Lung (tissue), 12 donors: Measurements from ENCODE around the gene CIAO3. TPM values are rescaled to one million over a fixed set of nuclear protein-coding genes. Genes with fewer than 3 reads are reported as not detected.

Source experiments
- ATAC-seq: fragments of 200-7000 bp; cut with Tn5 transposase; one replicate; pipeline ENCODE4 v1.9.1; 2020; ENCODE audit warnings: moderate number of reproducible peaks; ENCODE audit not compliant: insufficient read depth, low FRiP score
- DNase-seq, 3 donors: peaks; one replicate each; pipeline ENCODE4 v3.0.0-alpha.2; 2013 to 2017
- H3K27ac ChIP-seq, 2 donors: one replicate each; pipeline ENCODE4 v1.5.1; 2013; ENCODE audit warnings: mild to moderate bottlenecking in 2 of 2, moderate library complexity in 2 of 2, control low read depth in 1 of 2, inconsistent platforms in 1 of 2, low read depth in 1 of 2, low read length in 1 of 2
- H3K27me3 ChIP-seq, 3 donors: one replicate each; pipeline ENCODE4 v1.5.1; 2013; ENCODE audit warnings: low read length in 2 of 3; ENCODE audit not compliant: control insufficient read depth in 3 of 3, insufficient read depth in 3 of 3
- H3K36me3 ChIP-seq, 4 donors: one replicate each; pipeline ENCODE4 v1.5.1; 2013; ENCODE audit warnings: low read length in 4 of 4, mild to moderate bottlenecking in 1 of 4, moderate library complexity in 1 of 4; ENCODE audit not compliant: control insufficient read depth in 4 of 4, insufficient read depth in 4 of 4
- H3K4me1 ChIP-seq, 5 donors: one replicate each; pipeline ENCODE4 v1.5.1; 2013; ENCODE audit warnings: low read length in 5 of 5, mild to moderate bottlenecking in 2 of 5, moderate library complexity in 1 of 5; ENCODE audit not compliant: control insufficient read depth in 5 of 5, insufficient read depth in 5 of 5
- H3K4me3 ChIP-seq: one replicate; pipeline ENCODE4 v1.5.1; 2013; ENCODE audit warnings: mild to moderate bottlenecking, control low read depth, moderate library complexity
- H3K9ac ChIP-seq, 2 donors: one replicate each; pipeline ENCODE4 v1.5.1; 2013; ENCODE audit warnings: low read length in 2 of 2, control low read depth in 1 of 2; ENCODE audit not compliant: insufficient read depth in 1 of 2
- H3K9me3 ChIP-seq, 4 donors: one replicate each; pipeline ENCODE4 v1.5.1; 2013; ENCODE audit warnings: low read length in 3 of 4, mild to moderate bottlenecking in 1 of 4, moderate library complexity in 1 of 4; ENCODE audit not compliant: control insufficient read depth in 4 of 4, insufficient read depth in 3 of 4
- CTCF ChIP-seq: IDR thresholded peaks from 2 replicates; pipeline ENCODE4 v1.5.1; 2012; ENCODE audit warnings: mild to moderate bottlenecking; ENCODE audit errors: control extremely low read depth, extremely low read depth
- WGBS, 2 donors: extraction: QIAGEN DNeasy Blood & Tissue Kit; methylation state at CpG; one replicate each; pipeline ENCODE4 v1.1.7; 2013; 5-methylcytosine and 5-hydroxymethylcytosine counted together
- polyA plus RNA-seq, 2 donors: library from polyadenylated mRNA; stranded (reverse); fragments of 200-250 nt; gene quantifications; one replicate each; pipeline ENCODE4 v1.2.1, GENCODE V29; 2013
- total RNA-seq, 2 donors: library from RNA; depleted of rRNA in 1 of 2; stranded (reverse); fragments of >200 nt in 1 of 2; gene quantifications; one replicate each; pipeline ENCODE4 v1.2.1, GENCODE V29; 2014 to 2021
- donor health status: control.
- donor health status: control.
- donor health status: Bipolar disorder and iron deficiency.
- donor health status: healthy.
- donor health status: DM: yes; HTN: yes; CAD: no.

CIAO3 gene
- total and polyA plus RNA-seq, 4 donors: 21.0 to 40.6 (median 30.7) TPM

- Histone ChIP-seq H3K27me3 (no peaks in the 10 kb centered on the region), H3K36me3 (no peaks in the 10 kb centered on the region), H3K4me3 (no peak overlapping the region), H3K27ac (no peak overlapping the region), H3K9ac (no peak overlapping the region), H3K4me1 (peaks cover 0 to 5% (median 0%) of the 10 kb centered on the region in 5 donors), H3K9me3 (no peaks in the 10 kb centered on the region)
- DNase-seq (no peak), ATAC-seq (no peak)
- 91 to 95% methylated on average over 29 of the region's 29 CpGs for WGBS, 2 donors
- no peak for TF ChIP-seq CTCF
Measured at GRCh38 chr16:765488-765865, 24.7 kb upstream of the CIAO3 start.

- TF ChIP-seq CTCF: no peak
- WGBS, 2 donors: 90 to 92% methylated on average over 38 of the region's 38 CpGs
- Histone ChIP-seq H3K4me1 (peaks cover 0 to 7% (median 1%) of the 10 kb centered on the region in 5 donors), H3K9ac (no peak overlapping the region), H3K4me3 (no peak overlapping the region), H3K27ac (no peak overlapping the region), H3K27me3 (no peaks in the 10 kb centered on the region), H3K9me3 (no peaks in the 10 kb centered on the region), H3K36me3 (no peaks in the 10 kb centered on the region)
- DNase-seq: no peak
- ATAC-seq: no peak
Measured at GRCh38 chr16:764848-765487, 24.2 kb upstream of the CIAO3 start.

- Histone ChIP-seq H3K9ac (no peak overlapping the region), H3K27ac (no peak overlapping the region), H3K4me3 (no peak overlapping the region), H3K36me3 (no peaks in the 10 kb centered on the region), H3K27me3 (no peaks in the 10 kb centered on the region), H3K4me1 (peaks cover 0 to 9% (median 2%) of the 10 kb centered on the region in 5 donors), H3K9me3 (no peaks in the 10 kb centered on the region)
- ATAC-seq: no peak
- 77 to 86% methylated on average over 20 of the region's 20 CpGs for WGBS, 2 donors
- DNase-seq: no peak
- TF ChIP-seq CTCF: no peak
Measured at GRCh38 chr16:764184-764750, 23.5 kb upstream of the CIAO3 start.
